ENCODE measurements around the gene NR4A1.

The NR4A1 gene

DNA sequence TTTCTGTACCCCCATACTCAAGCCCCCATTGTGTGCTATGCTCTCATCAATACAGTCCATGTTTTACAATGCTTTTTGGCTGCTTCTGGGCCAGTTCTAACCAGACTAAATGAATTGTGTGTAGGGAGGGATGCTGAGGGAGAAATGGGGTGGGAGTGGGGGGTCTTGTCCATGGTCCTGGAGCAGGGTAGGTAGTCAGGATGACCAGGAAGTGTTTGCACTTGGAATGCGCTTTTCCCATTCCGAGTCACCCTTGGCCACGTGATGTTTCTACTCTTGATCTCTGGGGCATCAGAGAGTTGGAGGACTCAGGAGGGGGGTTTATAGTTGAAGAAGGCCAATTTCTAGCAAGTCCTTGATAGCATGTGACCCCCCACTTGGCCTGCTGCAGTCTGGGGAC is 27.0 kb downstream of the NR4A1 start:
- Histone ChIP-seq H3K27me3 (ENCODE audit: control insufficient read depth in 5 of 5, insufficient read depth in 4 of 5, low read length in 5 of 5) (peaks cover 0 to 8% (median 3%) of the 10 kb centered on the region in 5 donors), H3K9ac (ENCODE audit: low read length in 5 of 5) (no peak overlapping the region), H3K27ac (ENCODE audit: low read depth, low read length) (no peak overlapping the region), H3K36me3 (ENCODE audit: control insufficient read depth in 5 of 5, insufficient read depth in 5 of 5, low read length in 5 of 5) (peaks cover 0 to 60% (median 52%) of the 10 kb centered on the region in 5 donors), H3K9me3 (ENCODE audit: control insufficient read depth in 5 of 5, low read length in 5 of 5) (no peaks in the 10 kb centered on the region), H3K4me1 (ENCODE audit: control insufficient read depth in 5 of 5, insufficient read depth in 5 of 5, low read length in 5 of 5) (peaks cover 4 to 36% (median 25%) of the 10 kb centered on the region in 5 donors), H3K4me3 (ENCODE audit: low read depth in 1 of 5, low read length in 5 of 5) (no peak overlapping the region)

DNA sequence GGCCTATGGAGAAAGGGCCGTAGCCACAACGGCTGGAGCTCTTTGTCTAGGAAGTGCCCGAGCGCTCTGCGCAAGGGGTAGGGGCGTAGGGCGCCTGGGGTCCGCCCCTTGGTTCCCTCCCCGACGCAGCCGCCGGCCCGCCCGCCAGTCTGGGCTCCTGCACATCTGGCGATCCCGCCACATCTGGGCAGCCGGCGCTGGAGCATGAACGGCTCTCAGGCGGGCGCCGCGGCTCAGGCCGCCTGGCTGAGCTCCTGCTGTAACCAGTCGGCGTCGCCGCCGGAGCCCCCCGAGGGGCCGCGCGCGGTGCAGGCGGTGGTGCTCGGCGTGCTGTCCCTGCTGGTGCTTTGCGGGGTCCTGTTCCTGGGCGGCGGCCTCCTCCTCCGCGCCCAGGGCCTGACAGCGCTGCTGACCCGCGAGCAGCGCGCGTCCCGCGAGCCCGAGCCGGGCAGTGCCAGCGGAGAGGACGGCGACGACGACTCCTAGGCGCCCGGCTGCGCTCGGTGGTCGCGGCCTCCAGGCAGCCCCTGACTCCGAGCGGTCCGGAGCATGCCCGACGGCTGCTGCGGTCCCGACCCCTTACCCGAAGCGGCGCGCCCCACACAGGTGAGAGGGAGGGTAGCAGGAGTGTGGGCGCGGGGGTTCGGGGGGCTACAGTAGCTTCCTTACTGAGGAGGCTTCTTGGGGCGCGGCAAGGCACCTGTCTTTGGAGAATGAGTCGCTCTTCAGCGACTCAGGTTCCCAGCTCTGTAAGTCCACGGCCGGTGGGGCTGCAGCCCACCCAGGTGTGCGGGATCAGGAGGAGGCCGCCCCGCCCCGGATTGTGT is 28.5 kb downstream of the NR4A1 start, which contains the start of gene SMIM41:
TSS of gene SMIM41 (plus strand) at position 129 of the 827 bp plus-strand sequence. CDS start at position 205, 76 bp downstream.
- Histone ChIP-seq H3K4me1 (ENCODE audit: control insufficient read depth in 5 of 5, insufficient read depth in 5 of 5, low read length in 5 of 5) (peaks cover 4 to 29% (median 16%) of the 10 kb centered on the region in 5 donors), H3K4me3 (ENCODE audit: low read depth in 1 of 5, low read length in 5 of 5) (no peak within 1 kb of the TSS)

DNA sequence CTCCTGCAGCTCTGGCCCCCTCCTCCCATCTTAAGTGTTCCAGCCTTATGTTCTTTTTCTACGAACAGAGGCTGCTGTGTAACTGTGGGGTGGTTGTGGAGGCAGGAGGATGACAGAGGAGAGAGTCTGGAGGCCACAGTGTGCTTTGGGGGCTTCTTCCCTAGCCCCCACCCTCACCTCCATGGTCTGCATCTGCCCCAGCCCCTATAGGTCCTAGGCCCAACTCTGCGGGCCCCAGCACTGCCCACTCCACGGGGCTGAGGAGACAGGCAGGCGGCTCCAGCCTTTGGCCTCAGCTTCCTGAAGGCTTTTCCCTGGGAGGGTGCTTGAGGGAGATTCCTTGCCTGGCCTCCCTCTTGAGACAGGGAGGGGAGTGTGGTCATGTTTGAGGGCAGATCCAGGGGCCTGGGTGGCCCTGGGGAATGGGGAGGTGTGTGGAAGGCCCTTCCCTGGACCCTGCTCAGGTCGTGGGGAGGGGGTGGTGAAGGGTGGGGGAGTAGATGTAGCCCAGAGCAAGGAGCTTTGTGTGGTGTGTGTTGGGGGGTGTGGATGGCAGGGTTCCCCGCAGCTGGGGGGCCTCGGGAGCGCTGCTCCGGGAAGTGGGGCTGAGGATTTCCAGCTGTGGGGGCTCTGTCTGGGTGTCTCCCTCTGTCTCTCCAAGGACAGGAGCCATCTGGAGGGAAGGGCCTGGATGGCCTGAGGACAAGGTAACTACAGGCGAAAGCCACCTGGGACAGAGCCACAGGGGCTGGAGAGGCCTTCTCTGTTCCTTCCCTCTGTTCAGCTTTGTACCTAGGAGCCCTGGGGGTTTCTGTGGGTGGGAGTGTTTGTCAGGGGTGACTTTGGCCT is 29.4 kb downstream of the NR4A1 start:
- Histone ChIP-seq H3K9ac (ENCODE audit: low read length in 5 of 5) (no peak overlapping the region), H3K27ac (ENCODE audit: low read depth, low read length) (no peak overlapping the region), H3K27me3 (ENCODE audit: control insufficient read depth in 5 of 5, insufficient read depth in 4 of 5, low read length in 5 of 5) (peaks cover 0 to 9% (median 3%) of the 10 kb centered on the region in 5 donors), H3K36me3 (ENCODE audit: control insufficient read depth in 5 of 5, insufficient read depth in 5 of 5, low read length in 5 of 5) (peaks cover 0 to 38% (median 30%) of the 10 kb centered on the region in 5 donors), H3K9me3 (ENCODE audit: control insufficient read depth in 5 of 5, low read length in 5 of 5) (no peaks in the 10 kb centered on the region), H3K4me3 (ENCODE audit: low read depth in 1 of 5, low read length in 5 of 5) (no peak overlapping the region), H3K4me1 (ENCODE audit: control insufficient read depth in 5 of 5, insufficient read depth in 5 of 5, low read length in 5 of 5) (peaks cover 4 to 26% (median 16%) of the 10 kb centered on the region in 5 donors)

More for the DNA sequence above, 28.5 kb downstream of the NR4A1 start, which contains the start of gene SMIM41:
- Histone ChIP-seq H3K36me3 (ENCODE audit: control insufficient read depth in 5 of 5, insufficient read depth in 5 of 5, low read length in 5 of 5) (peaks cover 0 to 46% (median 39%) of the 10 kb centered on the region in 5 donors), H3K9me3 (ENCODE audit: control insufficient read depth in 5 of 5, low read length in 5 of 5) (no peaks in the 10 kb centered on the region), H3K9ac (ENCODE audit: low read length in 5 of 5) (no peak within 1 kb of the TSS), H3K27me3 (ENCODE audit: control insufficient read depth in 5 of 5, insufficient read depth in 4 of 5, low read length in 5 of 5) (peaks cover 0 to 8% (median 3%) of the 10 kb centered on the region in 5 donors), H3K27ac (ENCODE audit: low read depth, low read length) (no peak within 1 kb of the TSS)

DNA sequence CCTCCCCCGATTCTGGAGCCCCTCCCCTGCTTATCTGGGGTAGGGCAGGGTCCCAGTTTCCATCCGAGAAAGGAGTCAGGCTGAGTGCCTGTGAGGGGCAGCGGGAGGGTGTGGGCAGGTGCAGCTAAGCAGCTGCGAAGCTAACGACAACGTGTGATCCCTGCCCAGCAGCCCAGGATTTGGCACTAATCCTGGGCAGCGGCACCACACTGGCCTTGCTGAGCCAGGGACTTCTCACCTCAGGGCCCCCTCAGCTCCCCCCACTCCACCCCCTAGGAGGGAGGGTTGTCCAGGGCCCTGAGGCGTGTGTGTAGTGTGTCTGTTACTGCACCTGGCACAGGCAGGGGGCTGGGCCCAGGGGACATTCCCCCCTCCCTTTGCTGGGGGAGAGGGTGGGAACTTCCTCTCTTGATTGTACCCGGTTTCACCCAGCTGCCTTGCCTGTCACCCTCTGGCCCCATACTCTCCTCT is 30.1 kb downstream of the NR4A1 start:
- Histone ChIP-seq H3K9ac (ENCODE audit: low read length in 5 of 5) (no peak overlapping the region), H3K27me3 (ENCODE audit: control insufficient read depth in 5 of 5, insufficient read depth in 4 of 5, low read length in 5 of 5) (peaks cover 2 to 16% (median 4%) of the 10 kb centered on the region in 5 donors)

DNA sequence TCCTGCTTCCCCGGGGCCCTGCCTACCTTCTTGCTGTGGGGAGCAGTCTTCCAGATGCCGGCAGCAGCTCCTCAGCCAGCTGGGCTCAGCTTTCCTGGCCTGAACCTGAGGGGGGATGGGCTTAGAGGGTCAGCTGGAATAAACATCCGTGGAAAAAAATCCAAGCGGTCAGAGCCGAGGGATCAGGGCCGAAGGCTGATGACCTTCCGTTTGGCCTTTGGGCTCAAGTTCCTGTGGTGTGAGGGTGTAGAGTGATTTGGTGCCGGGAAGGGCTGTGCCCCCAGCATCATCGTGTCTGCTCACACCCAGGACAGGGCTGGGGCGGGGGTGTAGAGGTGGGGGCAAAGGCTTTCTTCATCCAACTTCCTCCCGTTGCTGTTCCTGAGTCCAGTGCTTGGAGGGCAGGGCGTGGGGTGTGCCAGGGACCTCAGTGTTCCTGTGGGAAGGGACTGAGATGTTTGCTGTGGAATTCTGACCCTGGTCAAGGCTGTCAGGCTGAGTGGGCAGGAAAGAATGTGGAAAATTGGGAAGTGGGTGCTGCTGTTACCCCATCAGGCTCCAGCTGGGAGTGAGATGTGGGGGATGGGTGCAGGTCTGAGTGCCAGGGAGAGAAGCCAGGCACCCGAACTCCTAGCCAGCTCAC is 30.9 kb downstream of the NR4A1 start:
- Histone ChIP-seq H3K9me3 (ENCODE audit: control insufficient read depth in 5 of 5, low read length in 5 of 5) (no peaks in the 10 kb centered on the region), H3K4me1 (ENCODE audit: control insufficient read depth in 5 of 5, insufficient read depth in 5 of 5, low read length in 5 of 5) (peaks cover 4 to 26% (median 16%) of the 10 kb centered on the region in 5 donors), H3K4me3 (ENCODE audit: low read depth in 1 of 5, low read length in 5 of 5) (no peak overlapping the region)

More for the DNA sequence above, 30.1 kb downstream of the NR4A1 start:
- H3K4me3 ChIP-seq (ENCODE audit: low read depth in 1 of 5, low read length in 5 of 5): no peak overlapping the region
- H3K4me1 ChIP-seq (ENCODE audit: control insufficient read depth in 5 of 5, insufficient read depth in 5 of 5, low read length in 5 of 5): peaks cover 4 to 26% (median 16%) of the 10 kb centered on the region in 5 donors
- H3K9me3 ChIP-seq (ENCODE audit: control insufficient read depth in 5 of 5, low read length in 5 of 5): no peaks in the 10 kb centered on the region
- peaks cover 0 to 31% (median 26%) of the 10 kb centered on the region in 5 donors for H3K36me3 ChIP-seq (ENCODE audit: control insufficient read depth in 5 of 5, insufficient read depth in 5 of 5, low read length in 5 of 5)
- no peak overlapping the region for H3K27ac ChIP-seq (ENCODE audit: low read depth, low read length)

DNA sequence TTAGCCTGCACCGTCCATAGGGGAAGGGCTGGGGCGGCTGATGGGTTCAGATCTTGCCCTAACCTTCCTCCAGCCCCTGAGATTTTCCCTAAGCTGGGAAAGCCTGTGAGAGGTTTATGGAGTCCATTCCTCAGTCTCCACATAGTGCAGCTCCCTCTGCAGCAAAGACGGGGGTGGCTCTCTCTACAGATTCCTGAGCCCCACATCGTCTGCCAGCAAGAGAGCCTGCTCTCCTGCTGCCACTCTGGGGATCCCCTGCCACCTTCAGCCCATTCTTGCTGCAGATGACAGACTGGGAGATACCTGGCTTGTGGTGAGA is 31.4 kb downstream of the NR4A1 start:
- H3K4me3 ChIP-seq (ENCODE audit: low read depth in 1 of 5, low read length in 5 of 5): no peak overlapping the region
- H3K27ac ChIP-seq (ENCODE audit: low read depth, low read length): no peak overlapping the region

More for the DNA sequence above, 30.9 kb downstream of the NR4A1 start:
- peaks cover 0 to 22% (median 17%) of the 10 kb centered on the region in 5 donors for H3K36me3 ChIP-seq (ENCODE audit: control insufficient read depth in 5 of 5, insufficient read depth in 5 of 5, low read length in 5 of 5)
- H3K9ac ChIP-seq (ENCODE audit: low read length in 5 of 5): no peak overlapping the region
- H3K27ac ChIP-seq (ENCODE audit: low read depth, low read length): no peak overlapping the region
- peaks cover 3 to 21% (median 4%) of the 10 kb centered on the region in 5 donors for H3K27me3 ChIP-seq (ENCODE audit: control insufficient read depth in 5 of 5, insufficient read depth in 4 of 5, low read length in 5 of 5)

DNA sequence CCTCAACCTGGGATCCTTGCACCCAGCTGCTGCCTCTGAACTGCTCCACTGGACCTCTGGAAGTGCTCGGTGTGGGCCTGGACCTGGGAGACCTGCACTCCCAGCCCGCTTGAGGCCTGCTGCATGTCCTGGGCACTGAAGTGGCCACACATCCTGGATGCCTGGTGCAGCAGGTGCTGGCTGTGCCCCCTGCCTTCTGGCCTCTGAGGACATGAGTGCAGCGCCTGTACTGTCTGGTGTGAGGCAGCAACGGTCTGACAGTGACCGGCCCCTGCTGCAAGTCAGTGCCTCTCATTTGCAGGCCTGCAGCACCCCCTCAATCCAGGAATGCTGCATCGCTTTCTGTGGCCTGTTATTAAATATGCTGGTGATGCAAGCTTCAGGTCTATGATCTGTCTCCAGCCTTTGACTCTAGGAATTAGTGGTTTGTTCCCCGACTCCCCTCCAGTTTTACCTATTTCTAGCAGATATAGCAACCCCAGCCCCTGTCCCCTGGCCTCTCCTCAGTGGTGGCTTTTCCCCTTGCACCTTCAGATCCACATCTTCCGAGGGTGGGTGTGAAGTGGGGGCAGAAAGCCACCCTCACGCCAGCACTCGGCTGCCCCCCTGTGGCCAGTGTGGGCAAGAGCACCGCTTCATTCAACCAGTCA is 31.9 kb downstream of the NR4A1 start:
- Histone ChIP-seq H3K4me1 (ENCODE audit: control insufficient read depth in 5 of 5, insufficient read depth in 5 of 5, low read length in 5 of 5) (peaks cover 4 to 26% (median 16%) of the 10 kb centered on the region in 5 donors), H3K9ac (ENCODE audit: low read length in 5 of 5) (no peak overlapping the region), H3K36me3 (ENCODE audit: control insufficient read depth in 5 of 5, insufficient read depth in 5 of 5, low read length in 5 of 5) (peaks cover 0 to 14% (median 8%) of the 10 kb centered on the region in 5 donors), H3K27ac (ENCODE audit: low read depth, low read length) (no peak overlapping the region), H3K9me3 (ENCODE audit: control insufficient read depth in 5 of 5, low read length in 5 of 5) (no peaks in the 10 kb centered on the region), H3K27me3 (ENCODE audit: control insufficient read depth in 5 of 5, insufficient read depth in 4 of 5, low read length in 5 of 5) (peaks cover 8 to 30% (median 10%) of the 10 kb centered on the region in 5 donors), H3K4me3 (ENCODE audit: low read depth in 1 of 5, low read length in 5 of 5) (no peak overlapping the region)

More for the DNA sequence above, 31.4 kb downstream of the NR4A1 start:
- Histone ChIP-seq H3K4me1 (ENCODE audit: control insufficient read depth in 5 of 5, insufficient read depth in 5 of 5, low read length in 5 of 5) (peaks cover 4 to 26% (median 16%) of the 10 kb centered on the region in 5 donors), H3K36me3 (ENCODE audit: control insufficient read depth in 5 of 5, insufficient read depth in 5 of 5, low read length in 5 of 5) (peaks cover 0 to 19% (median 13%) of the 10 kb centered on the region in 5 donors), H3K9ac (ENCODE audit: low read length in 5 of 5) (no peak overlapping the region), H3K27me3 (ENCODE audit: control insufficient read depth in 5 of 5, insufficient read depth in 4 of 5, low read length in 5 of 5) (peaks cover 4 to 26% (median 9%) of the 10 kb centered on the region in 5 donors), H3K9me3 (ENCODE audit: control insufficient read depth in 5 of 5, low read length in 5 of 5) (no peaks in the 10 kb centered on the region)

DNA sequence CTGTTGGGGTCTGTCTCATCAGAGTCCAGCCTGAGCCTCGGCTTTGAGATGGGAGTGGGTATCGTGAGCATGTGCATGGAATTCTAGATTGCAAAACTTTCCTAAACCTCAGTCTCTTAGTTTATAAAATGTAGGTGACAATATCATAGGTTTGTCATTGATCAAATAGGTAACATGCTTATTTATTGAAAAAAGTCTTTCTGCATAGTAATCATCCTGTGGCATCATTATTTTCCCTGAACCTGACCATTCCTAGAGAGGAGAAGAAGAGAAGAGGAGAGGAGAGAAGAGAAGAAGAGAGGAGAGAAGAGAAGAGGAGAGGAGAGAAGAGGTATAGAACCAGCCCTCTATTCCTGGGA is 32.4 kb downstream of the NR4A1 start:
- H3K27ac ChIP-seq (ENCODE audit: low read depth, low read length): no peak overlapping the region
- no peak overlapping the region for H3K4me3 ChIP-seq (ENCODE audit: low read depth in 1 of 5, low read length in 5 of 5)
- H3K27me3 ChIP-seq (ENCODE audit: control insufficient read depth in 5 of 5, insufficient read depth in 4 of 5, low read length in 5 of 5): peaks cover 10 to 35% (median 15%) of the 10 kb centered on the region in 5 donors
- H3K36me3 ChIP-seq (ENCODE audit: control insufficient read depth in 5 of 5, insufficient read depth in 5 of 5, low read length in 5 of 5): peaks cover 0 to 9% (median 4%) of the 10 kb centered on the region in 5 donors
- H3K9ac ChIP-seq (ENCODE audit: low read length in 5 of 5): no peak overlapping the region
- H3K9me3 ChIP-seq (ENCODE audit: control insufficient read depth in 5 of 5, low read length in 5 of 5): no peaks in the 10 kb centered on the region
- peaks cover 4 to 26% (median 16%) of the 10 kb centered on the region in 5 donors for H3K4me1 ChIP-seq (ENCODE audit: control insufficient read depth in 5 of 5, insufficient read depth in 5 of 5, low read length in 5 of 5)
